Ascending aorta (tissue), 2 donors: ENCODE data around the gene MAPK1IP1L. TPM values are rescaled to one million over a fixed set of nuclear protein-coding genes. Genes with fewer than 3 reads are reported as not detected.

Experiments used
- DNase-seq, 2 donors: peaks; one replicate each; pipeline ENCODE4 v3.0.0-alpha.2; 2019; ENCODE audit warnings: low spot score in 2 of 2
- H3K27ac ChIP-seq, 2 donors: fragments of 200-600 bp; sonication (generic); one replicate each; pipeline ENCODE4 v1.5.1; 2016 to 2017; ENCODE audit warnings: mild to moderate bottlenecking in 1 of 2
- H3K27me3 ChIP-seq: fragments of 200-600 bp; sonication (generic); one replicate; pipeline ENCODE4 v1.5.1; 2017
- H3K36me3 ChIP-seq, 2 donors: fragments of 200-600 bp; sonication (generic); one replicate each; pipeline ENCODE4 v1.5.1; 2016
- H3K4me1 ChIP-seq, 2 donors: fragments of 200-600 bp; sonication (generic); one replicate each; pipeline ENCODE4 v1.5.1; 2016 to 2017; ENCODE audit warnings: mild to moderate bottlenecking in 1 of 2
- H3K4me3 ChIP-seq, 2 donors: fragments of 200-600 bp; sonication (generic); one replicate each; pipeline ENCODE4 v1.5.1; 2016 to 2017; ENCODE audit warnings: mild to moderate bottlenecking in 1 of 2
- H3K9me3 ChIP-seq, 2 donors: fragments of 200-600 bp; sonication (generic); one replicate each; pipeline ENCODE4 v1.5.1; 2016
- intact Hi-C: fragments of 100-400 bp; cut with DNase I; formaldehyde crosslinking; loops from one replicate; pipeline ENCODE4 v1.15.1; 2023
- total RNA-seq: library from RNA; depleted of rRNA; stranded (reverse); fragments of >200 nt; gene quantifications from one replicate; pipeline ENCODE4 v1.1.0, GENCODE V29; 2016
- TF ChIP-seq, protein P1 (sequence below), 3 experiments: fragments of 200-600 bp in 2 of 3; fragments of 450-650 bp in 1 of 3; sonication (generic) in 2 of 3; IDR thresholded peaks; one replicate each; pipeline ENCODE4 v1.5.1; 2016 to 2019; ENCODE audit warnings: antibody characterized with exemption in 3 of 3, mild to moderate bottlenecking in 1 of 3, moderate library complexity in 1 of 3

MAPK1IP1L gene
- total RNA-seq, 1 donor from 2014 or later = 51.8 TPM

DNA sequence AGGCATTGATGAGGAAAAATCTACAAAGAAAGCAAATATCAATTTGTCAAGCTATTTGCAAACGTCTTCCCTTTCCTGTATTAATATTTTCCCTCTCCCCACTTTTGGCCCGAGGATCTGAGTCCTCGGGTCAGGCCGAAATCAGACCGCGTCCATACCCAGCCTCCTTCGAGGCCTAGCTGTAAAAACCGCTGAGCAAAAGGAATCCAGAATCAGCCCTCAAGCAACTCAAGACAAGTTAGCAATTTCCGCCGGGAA, 353 bp upstream of the MAPK1IP1L start:
- Histone ChIP-seq H3K27ac (peak overlapping the region; percentile 99 to 100), H3K36me3 (no peaks in the 10 kb centered on the region), H3K9me3 (no peaks in the 10 kb centered on the region), H3K4me1 (peaks cover 6 to 20% of the 10 kb centered on the region in 2 donors), H3K27me3 (no peaks in the 10 kb centered on the region), H3K4me3 (peak overlapping the region; percentile 88 to 94)
- intact Hi-C loops = loop anchor here (1.0 to 10.0 kb wide), 7 partner anchors 21 to 1291 kb away; partner anchors contain the start of genes FBXO34, LGALS3, SOCS4 and WDHD1
- TF ChIP-seq, protein P1, sequence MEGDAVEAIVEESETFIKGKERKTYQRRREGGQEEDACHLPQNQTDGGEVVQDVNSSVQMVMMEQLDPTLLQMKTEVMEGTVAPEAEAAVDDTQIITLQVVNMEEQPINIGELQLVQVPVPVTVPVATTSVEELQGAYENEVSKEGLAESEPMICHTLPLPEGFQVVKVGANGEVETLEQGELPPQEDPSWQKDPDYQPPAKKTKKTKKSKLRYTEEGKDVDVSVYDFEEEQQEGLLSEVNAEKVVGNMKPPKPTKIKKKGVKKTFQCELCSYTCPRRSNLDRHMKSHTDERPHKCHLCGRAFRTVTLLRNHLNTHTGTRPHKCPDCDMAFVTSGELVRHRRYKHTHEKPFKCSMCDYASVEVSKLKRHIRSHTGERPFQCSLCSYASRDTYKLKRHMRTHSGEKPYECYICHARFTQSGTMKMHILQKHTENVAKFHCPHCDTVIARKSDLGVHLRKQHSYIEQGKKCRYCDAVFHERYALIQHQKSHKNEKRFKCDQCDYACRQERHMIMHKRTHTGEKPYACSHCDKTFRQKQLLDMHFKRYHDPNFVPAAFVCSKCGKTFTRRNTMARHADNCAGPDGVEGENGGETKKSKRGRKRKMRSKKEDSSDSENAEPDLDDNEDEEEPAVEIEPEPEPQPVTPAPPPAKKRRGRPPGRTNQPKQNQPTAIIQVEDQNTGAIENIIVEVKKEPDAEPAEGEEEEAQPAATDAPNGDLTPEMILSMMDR (IDR thresholded peaks at IDR 0.05) = no peak
- DNase-seq = no peak

GRCh38 chr14:55052269-55052930, 953 bp downstream of the MAPK1IP1L start:
- Histone ChIP-seq H3K27ac (peak overlapping the region; percentile 99 to 100), H3K27me3 (no peaks in the 10 kb centered on the region), H3K9me3 (no peaks in the 10 kb centered on the region), H3K4me3 (peak overlapping the region; percentile 88 to 94), H3K36me3 (no peaks in the 10 kb centered on the region), H3K4me1 (peaks cover 6 to 20% of the 10 kb centered on the region in 2 donors)
- intact Hi-C loops = loop anchor here (5.0 to 10.0 kb wide), 3 partner anchors 50 to 1290 kb away; partner anchors contain the start of gene FBXO34
- no peak for DNase-seq
- TF ChIP-seq, protein P1 (IDR thresholded peaks at IDR 0.05) = no peak

- H3K4me3 ChIP-seq = peak overlapping the region; percentile 88 to 94
- no peak for DNase-seq
- intact Hi-C loops = loop anchor here (5.0 to 10.0 kb wide), 3 partner anchors 49 to 1289 kb away; partner anchors contain the start of gene FBXO34
- peaks cover 6 to 20% of the 10 kb centered on the region in 2 donors for H3K4me1 ChIP-seq
- no peaks in the 10 kb centered on the region for H3K9me3 ChIP-seq
- TF ChIP-seq, protein P1 (IDR thresholded peaks at IDR 0.05) = no peak
- no peaks in the 10 kb centered on the region for H3K27me3 ChIP-seq
- H3K36me3 ChIP-seq = no peaks in the 10 kb centered on the region
- peak overlapping the region; percentile 99 to 100 for H3K27ac ChIP-seq
These were observed 1.6 kb downstream of the MAPK1IP1L start for GRCh38 chr14:55053018-55053417.

DNA sequence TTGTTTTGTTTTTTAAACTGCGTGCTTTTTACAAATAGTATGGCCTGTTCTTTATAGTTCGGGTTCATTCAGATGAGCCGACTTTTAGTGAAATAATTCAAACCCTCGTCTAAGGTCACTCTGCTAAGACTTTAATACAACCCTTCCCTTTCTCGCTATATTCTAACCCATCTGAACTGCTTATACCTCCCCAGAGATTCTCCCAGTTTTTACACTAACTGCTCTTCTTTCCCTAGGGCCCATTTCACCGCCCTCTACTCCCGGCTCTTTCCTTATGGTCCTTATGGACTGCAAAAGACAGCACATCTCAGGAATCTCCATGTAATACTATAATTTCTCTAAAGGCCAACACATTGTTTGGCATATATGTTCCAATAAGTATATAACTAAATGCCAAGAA, 2.1 kb downstream of the MAPK1IP1L start:
- Histone ChIP-seq H3K4me1 (peaks cover 6 to 20% of the 10 kb centered on the region in 2 donors), H3K9me3 (no peaks in the 10 kb centered on the region), H3K36me3 (peaks cover 0 to 4% of the 10 kb centered on the region in 2 donors), H3K4me3 (peak overlapping the region in 1 of 2 donors; percentile 88), H3K27me3 (no peaks in the 10 kb centered on the region), H3K27ac (peak overlapping the region in 1 of 2 donors; percentile 99)
- intact Hi-C loops = loop anchor here (5.0 to 10.0 kb wide), 3 partner anchors 49 to 1289 kb away; partner anchors contain the start of gene FBXO34
- no peak for DNase-seq
- TF ChIP-seq, protein P1 (IDR thresholded peaks at IDR 0.05) = no peak

DNA sequence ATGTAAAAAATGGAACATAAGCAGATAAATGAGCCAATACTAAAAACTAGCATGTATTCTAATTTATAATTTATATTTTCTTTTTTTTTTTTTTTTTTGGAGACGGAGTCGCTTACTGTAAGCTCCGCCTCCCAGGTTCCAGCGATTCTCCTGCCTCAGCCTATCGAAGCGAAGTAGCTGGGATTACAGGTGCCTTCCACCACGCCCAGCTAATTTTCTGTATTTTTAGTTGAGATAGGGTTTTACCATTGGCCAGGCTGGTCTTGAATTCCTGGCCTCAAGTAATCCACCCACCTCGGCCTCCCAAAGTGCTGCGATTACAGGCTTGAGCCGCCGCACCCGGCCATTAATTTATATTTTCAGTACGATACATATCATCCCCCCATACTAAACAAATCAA, 2.7 kb downstream of the MAPK1IP1L start:
- no peak for DNase-seq
- Histone ChIP-seq H3K4me3 (no peak overlapping the region), H3K27ac (no peak overlapping the region), H3K27me3 (no peaks in the 10 kb centered on the region), H3K9me3 (no peaks in the 10 kb centered on the region), H3K4me1 (peaks cover 6 to 20% of the 10 kb centered on the region in 2 donors), H3K36me3 (peaks cover 0 to 8% of the 10 kb centered on the region in 2 donors)
- TF ChIP-seq, protein P1 (IDR thresholded peaks at IDR 0.05) = no peak
- intact Hi-C loops = loop anchor here (5.0 to 10.0 kb wide), 3 partner anchors 48 to 1288 kb away; partner anchors contain the start of gene FBXO34
